H9 (cell line): ENCODE measurements around the gene EXPH5. TPM values are rescaled to one million over a fixed set of nuclear protein-coding genes. Genes with fewer than 3 reads are reported as not detected.

Source experiments
- DNase-seq: peaks from one replicate; pipeline ENCODE4 v3.0.0-alpha.2; 2017
- H2AFZ ChIP-seq: one replicate; pipeline ENCODE4 v1.6.1; 2013; ENCODE audit warnings: mild to moderate bottlenecking, low read length, control low read depth, moderate library complexity
- H2AK5ac ChIP-seq: 2 replicates; pipeline ENCODE4 v1.6.1; 2013; ENCODE audit warnings: low read length, control low read depth, mixed read lengths; ENCODE audit not compliant: insufficient read length
- H2BK120ac ChIP-seq: one replicate; pipeline ENCODE4 v1.6.1; 2013; ENCODE audit warnings: low read depth, mild to moderate bottlenecking, low read length, control low read depth, inconsistent platforms; ENCODE audit not compliant: poor library complexity, severe bottlenecking
- H2BK12ac ChIP-seq: 2 replicates; pipeline ENCODE4 v1.6.1; 2013; ENCODE audit warnings: low read length, control low read depth, mixed read lengths, low read depth; ENCODE audit not compliant: insufficient read length
- H2BK15ac ChIP-seq: 2 replicates; pipeline ENCODE4 v1.6.1; 2013; ENCODE audit warnings: low read depth, low read length, control low read depth
- H2BK20ac ChIP-seq: one replicate; pipeline ENCODE4 v1.6.1; 2013; ENCODE audit warnings: low read depth, mild to moderate bottlenecking, low read length, control low read depth, inconsistent platforms; ENCODE audit not compliant: poor library complexity, severe bottlenecking
- H2BK5ac ChIP-seq: 2 replicates; pipeline ENCODE4 v1.6.1; 2013; ENCODE audit warnings: low read length, control low read depth, mixed read lengths; ENCODE audit not compliant: insufficient read length
- H3K14ac ChIP-seq: 2 replicates; pipeline ENCODE4 v1.6.1; 2013; ENCODE audit warnings: low read length, control low read depth; ENCODE audit not compliant: insufficient read depth
- H3K18ac ChIP-seq: 2 replicates; pipeline ENCODE4 v1.6.1; 2013; ENCODE audit warnings: low read depth, mild to moderate bottlenecking, mixed read lengths, low read length, control low read depth; ENCODE audit not compliant: insufficient read length
- H3K23ac ChIP-seq: 2 replicates; pipeline ENCODE4 v1.6.1; 2013; ENCODE audit warnings: low read length, control low read depth, mixed read lengths, low read depth; ENCODE audit not compliant: insufficient read length
- H3K23me2 ChIP-seq: 2 replicates; pipeline ENCODE4 v1.6.1; 2013; ENCODE audit warnings: low read depth, mild to moderate bottlenecking, mixed read lengths, low read length, control low read depth; ENCODE audit not compliant: insufficient read length, poor library complexity, severe bottlenecking
- H3K27ac ChIP-seq: 2 replicates; pipeline ENCODE4 v1.5.1; 2013; ENCODE audit warnings: low read length, control low read depth, mixed read lengths, low read depth; ENCODE audit not compliant: insufficient read length
- H3K27me3 ChIP-seq: 2 replicates; pipeline ENCODE4 v1.6.1; 2013; ENCODE audit warnings: low read length, control low read depth, inconsistent platforms; ENCODE audit not compliant: insufficient read depth
- H3K4ac ChIP-seq: 2 replicates; pipeline ENCODE4 v1.6.1; 2013; ENCODE audit warnings: low read depth, mild to moderate bottlenecking, control low read depth, inconsistent platforms, low read length, moderate library complexity
- H3K4me1 ChIP-seq: 2 replicates; pipeline ENCODE4 v1.6.1; 2013; ENCODE audit warnings: low read length, control low read depth, inconsistent platforms; ENCODE audit not compliant: insufficient read depth
- H3K4me2 ChIP-seq: 2 replicates; pipeline ENCODE4 v1.6.1; 2013; ENCODE audit warnings: low read length, control low read depth, mixed read lengths; ENCODE audit not compliant: insufficient read length, insufficient read depth
- H3K56ac ChIP-seq: 2 replicates; pipeline ENCODE4 v1.6.1; 2013; ENCODE audit warnings: low read depth, mild to moderate bottlenecking, mixed read lengths, low read length, control low read depth; ENCODE audit not compliant: insufficient read length
- H3K79me1 ChIP-seq: 2 replicates; pipeline ENCODE4 v1.6.1; 2013; ENCODE audit warnings: low read depth, mild to moderate bottlenecking, moderate library complexity, low read length, control low read depth, inconsistent platforms; ENCODE audit not compliant: insufficient read depth, poor library complexity, severe bottlenecking
- H3K79me2 ChIP-seq: 2 replicates; pipeline ENCODE4 v1.6.1; 2013; ENCODE audit warnings: low read length, control low read depth, inconsistent platforms; ENCODE audit not compliant: insufficient read depth
- H3K9ac ChIP-seq: 2 replicates; pipeline ENCODE4 v1.6.1; 2013; ENCODE audit warnings: low read length, control low read depth, mixed read lengths; ENCODE audit not compliant: insufficient read length; ENCODE audit errors: extremely low read depth
- H3K9me3 ChIP-seq: one replicate; pipeline ENCODE4 v1.6.1; 2013; ENCODE audit warnings: low read depth, low read length, inconsistent platforms; ENCODE audit not compliant: control insufficient read depth
- H3T11ph ChIP-seq: one replicate; pipeline ENCODE4 v1.6.1; 2013; ENCODE audit warnings: mild to moderate bottlenecking, low read length, control low read depth, inconsistent platforms
- H4K20me1 ChIP-seq: one replicate; pipeline ENCODE4 v1.6.1; 2013; ENCODE audit not compliant: control insufficient read depth, insufficient read length, insufficient read depth
- H4K5ac ChIP-seq: 2 replicates; pipeline ENCODE4 v1.6.1; 2013; ENCODE audit warnings: low read depth, mild to moderate bottlenecking, mixed read lengths, low read length, control low read depth; ENCODE audit not compliant: insufficient read length
- H4K8ac ChIP-seq: replicated peaks from 2 replicates; pipeline ENCODE4 v1.6.1; 2013; ENCODE audit warnings: low read length, control low read depth, mixed read lengths, low read depth; ENCODE audit not compliant: insufficient read length
- H4K91ac ChIP-seq: 2 replicates; pipeline ENCODE4 v1.6.1; 2013; ENCODE audit warnings: low read depth, mild to moderate bottlenecking, moderate library complexity, mixed read lengths, low read length, control low read depth; ENCODE audit not compliant: insufficient read length
- H3K27ac Mint-ChIP-seq, 3 experiments: 2 replicates in 2 of 3; 3 replicates in 1 of 3; pipeline ENCODE4 v1.8.0; 2020 to 2021; ENCODE audit warnings: mixed read lengths in 3 of 3, mild to moderate bottlenecking in 1 of 3, moderate library complexity in 1 of 3
- H3K27me3 Mint-ChIP-seq: 2 replicates; pipeline ENCODE4 v1.8.0; 2021; ENCODE audit warnings: low read depth, mild to moderate bottlenecking, moderate library complexity, mixed read lengths
- H3K36me3 Mint-ChIP-seq, 3 experiments: 2 replicates in 2 of 3; 3 replicates in 1 of 3; pipeline ENCODE4 v1.8.0; 2020 to 2021; ENCODE audit warnings: low read depth in 3 of 3, mixed read lengths in 3 of 3; ENCODE audit not compliant: insufficient read depth in 1 of 3
- H3K4me1 Mint-ChIP-seq, 2 experiments: 2 replicates each; pipeline ENCODE4 v1.8.0; 2020; ENCODE audit warnings: mixed read lengths in 2 of 2
- H3K4me3 Mint-ChIP-seq, 2 experiments: 2 replicates in 1 of 2; 3 replicates in 1 of 2; pipeline ENCODE4 v1.8.0; 2020 to 2021; ENCODE audit warnings: mild to moderate bottlenecking in 2 of 2, mixed read lengths in 2 of 2, moderate library complexity in 1 of 2
- H3K9me3 Mint-ChIP-seq, 2 experiments: 2 replicates in 1 of 2; 3 replicates in 1 of 2; pipeline ENCODE4 v1.8.0; 2020; ENCODE audit warnings: mild to moderate bottlenecking in 2 of 2, mixed read lengths in 2 of 2, moderate library complexity in 1 of 2
- CTCF ChIP-seq: fragments of 200-600 bp; sonication (generic); conservative IDR thresholded peaks from 3 replicates; pipeline ENCODE4 v1.8.0; 2021; ENCODE audit warnings: antibody characterized with exemption, mild to moderate bottlenecking
- WGBS: extraction: QIAGEN DNeasy Blood & Tissue Kit; methylation state at CpG from one replicate; pipeline ENCODE4 v1.1.7; 2013; ENCODE audit warnings: missing lambda C conversion rate, low lambda C conversion rate, mixed read lengths; ENCODE audit not compliant: insufficient read length; ENCODE audit errors: extremely low coverage; 5-methylcytosine and 5-hydroxymethylcytosine counted together
- total RNA-seq: library from RNA; stranded (reverse); gene quantifications from 2 replicates; pipeline ENCODE4 v1.2.1, GENCODE V29; 2021

Gene EXPH5
- total RNA-seq, 1 experiment from 2014 or later: 3.1 TPM

- no peak overlapping the region for H2AK5ac ChIP-seq
- H3K27ac Mint-ChIP-seq: no peak overlapping the region; a peak in 1 of 7 replicates
- H4K8ac ChIP-seq: no peak overlapping the region
- no peaks in the 10 kb centered on the region for H3K27me3 Mint-ChIP-seq
- H3K4me3 Mint-ChIP-seq: no peak overlapping the region
- no peak overlapping the region for H2BK12ac ChIP-seq
- no peaks in the 10 kb centered on the region for H3K9me3 ChIP-seq
- H4K91ac ChIP-seq: no peak overlapping the region
- no peak for TF ChIP-seq CTCF
- H3T11ph ChIP-seq: no peak overlapping the region
- H3K4me2 ChIP-seq: no peak overlapping the region
- no peak for DNase-seq
- H3K4ac ChIP-seq: no peak overlapping the region
- no peaks in the 10 kb centered on the region for H3K79me2 ChIP-seq
- no peaks in the 10 kb centered on the region for H4K20me1 ChIP-seq
- no peaks in the 10 kb centered on the region for H3K9me3 Mint-ChIP-seq
- H3K9ac ChIP-seq: no peak overlapping the region
- H3K14ac ChIP-seq: no peak overlapping the region
- peaks cover 0 to 6% of the 10 kb centered on the region in 2 experiments; a peak in 2 of 4 replicates for H3K4me1 Mint-ChIP-seq
- no peaks in the 10 kb centered on the region for H3K4me1 ChIP-seq
- no peak overlapping the region for H4K5ac ChIP-seq
- H3K27me3 ChIP-seq: no peaks in the 10 kb centered on the region
- H3K18ac ChIP-seq: no peak overlapping the region
- no peaks in the 10 kb centered on the region for H3K36me3 Mint-ChIP-seq
- H3K27ac ChIP-seq: no peak overlapping the region
- H2BK15ac ChIP-seq: no peak overlapping the region
- H3K79me1 ChIP-seq: no peaks in the 10 kb centered on the region
- H3K56ac ChIP-seq: no peak overlapping the region
- no peak overlapping the region for H3K23ac ChIP-seq
- no peak overlapping the region for H2BK5ac ChIP-seq
- H3K23me2 ChIP-seq: no peaks in the 10 kb centered on the region
- H2AFZ ChIP-seq: no peak overlapping the region
- H2BK120ac ChIP-seq: no peak overlapping the region
- no CpG with 5 or more reads among the region's 6 CpGs for WGBS
- no peak overlapping the region for H2BK20ac ChIP-seq
These were observed 66.2 kb downstream of the EXPH5 start for GRCh38 chr11:108527382-108527781.
